NCI-H345 treated with DMSO at 0.1 percent for 48 hours (cell line): Measurements from ENCODE around the gene SAE1.
"Not testable (repeated sequence)": the region's sequence is repeated elsewhere in the genome, so short reads cannot be mapped to it uniquely, and the experiment has no call there.

Source experiments
- DNase-seq: peaks from one replicate; lab custom pipeline; 2025; ENCODE audit not compliant: unreplicated experiment; lab: John Stamatoyannopoulos, UW

SAE1 gene

DNA sequence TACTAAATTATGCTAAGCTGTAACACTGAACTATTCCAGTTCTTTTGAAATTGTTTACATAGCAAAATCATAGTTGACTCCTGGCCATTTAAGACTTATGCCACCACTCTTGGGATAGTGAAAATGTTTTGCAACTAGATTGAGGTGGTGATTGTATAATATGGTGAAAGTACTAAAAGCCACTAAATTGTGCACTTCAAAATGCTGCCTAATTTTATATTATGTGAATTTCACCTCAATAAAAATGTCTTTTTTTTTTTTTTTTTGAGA lies 5.0 kb upstream of the SAE1 start:
- DNase-seq, result no peak

DNA sequence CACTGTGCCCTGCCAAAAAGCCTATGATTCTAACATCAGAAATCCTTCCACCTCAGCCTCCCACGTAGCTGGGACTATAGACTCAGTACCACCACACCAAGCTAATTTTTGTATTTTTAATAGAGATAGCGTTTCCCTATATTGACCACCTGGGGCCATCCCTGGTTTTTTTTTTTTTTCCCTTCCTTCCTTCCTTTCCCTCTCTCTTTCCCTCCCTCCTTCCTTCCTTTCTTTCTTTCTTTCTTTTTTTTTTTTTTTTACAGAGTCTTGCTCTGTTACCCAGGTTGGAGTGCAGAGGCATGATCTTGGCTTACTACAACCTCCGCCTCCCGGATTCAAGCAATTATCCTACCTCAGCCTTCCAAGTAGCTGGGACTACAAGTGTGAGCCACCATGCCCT lies 1.1 kb upstream of the SAE1 start:
- DNase-seq, result no peak

DNA sequence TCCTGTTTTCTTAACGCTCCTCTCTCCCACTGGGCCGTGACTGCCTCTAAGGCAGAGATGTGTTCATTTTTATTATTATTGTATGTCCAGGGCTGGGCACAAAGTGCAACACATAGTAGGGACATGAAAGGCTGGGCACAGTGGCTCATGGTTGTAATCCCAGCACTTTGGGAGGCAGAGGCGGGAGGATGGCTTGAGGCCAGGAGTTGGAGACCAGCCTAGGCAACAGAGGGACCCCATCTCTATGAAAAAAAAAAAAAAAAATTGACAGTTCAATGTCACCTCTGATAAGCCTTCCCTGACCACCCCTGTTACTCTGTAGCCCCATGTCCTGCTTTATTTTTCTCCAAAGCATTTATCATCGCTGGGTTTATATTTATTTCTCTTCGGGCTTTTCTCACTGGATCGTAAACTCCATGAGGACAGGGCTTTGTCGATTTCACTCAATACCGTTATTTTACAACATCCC lies 481 bp upstream of the SAE1 start:
- no peak for DNase-seq

DNA sequence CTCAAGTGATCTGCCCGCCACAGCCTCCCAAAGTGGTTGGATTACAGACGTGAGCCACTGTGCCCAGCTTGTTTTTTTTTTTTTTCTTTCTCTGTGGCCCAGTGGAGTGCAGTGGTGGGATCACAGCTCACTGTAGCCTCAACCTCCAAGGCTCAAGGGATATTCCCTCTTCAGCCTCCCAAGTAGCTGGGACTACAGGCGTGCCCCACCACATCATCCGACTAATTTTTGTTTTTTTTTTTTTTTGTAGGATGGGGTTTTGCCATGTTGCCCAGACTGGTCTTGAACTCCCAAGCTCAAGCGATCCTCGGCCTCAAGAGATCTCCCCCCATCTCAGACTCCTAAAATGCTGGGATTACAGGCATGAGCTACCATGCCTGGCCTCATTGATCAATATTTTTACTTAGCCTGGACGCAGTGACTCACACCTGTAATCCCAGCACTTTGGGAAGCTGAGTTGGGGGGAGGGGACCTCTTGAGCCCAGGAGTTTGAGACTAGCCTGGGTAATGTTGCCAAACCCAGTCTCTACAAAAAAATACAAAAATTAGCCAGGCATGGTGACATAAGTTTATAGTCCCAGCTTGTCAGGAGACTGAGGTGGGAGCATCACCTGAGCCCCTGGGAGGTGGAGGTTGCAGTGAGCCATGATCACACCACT lies 1.7 kb downstream of the SAE1 start:
- DNase-seq, result no peak

DNA sequence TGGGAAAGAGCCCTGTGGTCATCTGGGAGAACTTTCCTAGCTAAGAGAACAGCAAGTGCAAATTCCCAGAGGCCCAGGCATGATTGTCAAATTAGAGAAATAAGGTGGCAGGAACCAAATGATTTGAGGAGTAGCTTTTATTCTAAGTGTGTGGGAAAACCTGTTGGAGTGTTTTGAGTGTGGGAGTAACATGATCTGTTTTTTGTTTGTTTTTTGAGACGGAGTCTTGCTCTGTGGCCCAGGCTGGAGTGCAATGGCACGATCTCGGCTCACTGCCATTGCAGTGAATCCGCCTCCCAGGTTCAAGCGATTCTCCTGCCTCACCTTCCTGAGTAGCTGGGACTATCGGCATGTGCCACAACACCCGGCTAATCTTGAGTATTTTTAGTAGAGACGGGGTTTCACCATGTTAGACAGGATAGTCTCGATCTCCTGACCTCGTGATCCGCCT lies 2.4 kb downstream of the SAE1 start:
- no peak for DNase-seq

DNA sequence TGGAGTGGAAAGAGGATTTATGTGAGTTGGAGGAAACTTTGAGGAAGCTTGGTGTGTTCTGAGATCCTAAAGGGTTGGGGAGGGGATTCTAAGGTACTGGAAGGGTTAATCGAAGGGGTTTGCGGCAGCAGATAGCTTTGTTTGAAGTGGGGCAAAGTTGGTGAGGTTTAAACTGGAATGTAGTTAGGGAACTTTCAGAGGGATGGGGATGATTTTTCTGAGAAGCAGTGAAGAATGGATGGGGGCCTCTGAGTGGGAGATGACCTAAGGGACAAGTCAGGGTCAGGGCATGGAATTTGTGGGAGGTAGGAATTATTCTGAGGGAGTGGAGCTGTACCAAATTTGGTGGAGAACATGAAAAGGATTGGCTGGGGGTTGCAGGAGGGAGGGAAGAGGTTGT lies 3.9 kb downstream of the SAE1 start:
- DNase-seq, result no peak

DNA sequence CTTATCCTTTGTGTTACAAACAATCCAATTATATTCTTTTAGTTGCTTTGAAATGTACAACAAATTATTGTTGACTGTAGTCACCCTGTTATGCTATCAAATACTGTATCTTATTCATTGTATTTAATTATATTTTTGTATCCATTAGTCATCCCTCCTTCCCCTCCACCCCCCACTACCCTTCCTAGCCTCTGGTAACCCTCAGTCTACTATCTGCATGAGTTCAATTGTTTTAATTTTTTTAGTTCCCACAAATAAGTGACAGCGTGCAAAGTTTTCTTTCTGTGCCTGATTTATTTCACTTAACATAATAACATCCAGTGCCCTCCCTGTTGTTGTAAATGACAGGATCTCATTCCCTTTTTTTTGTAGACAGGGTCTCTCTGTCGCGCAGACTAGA lies 4.5 kb downstream of the SAE1 start:
- DNase-seq, result no peak

DNA sequence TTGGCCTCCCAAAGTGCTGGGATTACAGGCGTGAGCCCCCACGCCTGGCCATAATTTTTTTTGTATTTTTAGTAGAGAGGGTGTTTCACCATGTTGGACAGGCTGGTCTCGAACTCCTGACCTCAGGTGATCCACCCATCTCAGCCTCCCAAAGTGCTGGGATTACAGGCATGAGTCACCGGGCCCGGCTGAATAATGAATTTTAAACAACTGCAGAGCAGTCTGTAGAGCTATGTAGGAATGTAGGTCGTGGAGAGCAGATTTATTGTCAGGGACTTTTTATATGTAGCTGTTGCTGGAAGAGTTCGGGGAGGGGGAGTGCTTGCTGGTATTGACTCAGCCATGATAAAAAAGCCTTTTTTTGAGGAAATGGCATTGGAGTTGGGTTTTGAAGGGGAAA lies 10.6 kb downstream of the SAE1 start:
- not testable (repeated sequence) for DNase-seq

DNA sequence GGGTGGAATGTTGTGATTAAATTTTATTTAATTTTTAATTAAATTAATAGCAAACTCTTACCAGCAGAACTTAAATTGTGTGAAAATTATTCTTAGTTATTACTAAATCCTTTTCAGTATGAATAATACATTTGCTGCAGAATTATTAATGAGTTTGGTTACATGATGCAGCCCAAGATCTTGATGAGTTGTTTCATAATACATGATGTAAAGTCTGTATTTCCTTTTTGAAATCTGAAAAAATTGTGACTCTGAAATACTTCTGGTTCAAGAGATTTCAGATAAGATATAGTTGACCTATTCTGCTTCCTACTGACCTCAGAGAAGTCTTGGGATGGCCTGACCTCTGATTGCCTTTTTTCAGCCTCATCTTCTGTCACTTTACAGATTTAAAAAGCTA lies 11.1 kb downstream of the SAE1 start:
- DNase-seq, result no peak

DNA sequence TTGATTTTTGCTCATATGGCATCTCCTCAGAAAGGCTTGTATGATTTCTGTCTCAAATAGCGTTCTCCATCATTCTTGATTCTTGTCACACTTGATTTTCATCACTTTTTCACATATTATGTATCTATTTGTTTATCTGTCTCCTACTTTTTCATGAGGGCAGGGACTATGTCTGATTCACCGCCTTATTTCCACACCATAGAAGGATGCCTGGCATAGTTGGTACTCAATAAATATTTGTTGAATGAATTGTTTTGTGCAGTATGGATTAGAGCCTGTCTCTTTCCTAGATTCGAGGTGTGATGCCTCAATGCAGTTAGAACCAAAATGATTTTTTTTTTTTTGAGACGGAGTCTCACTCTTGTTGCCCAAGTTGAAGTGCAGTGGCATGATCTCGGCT lies 12.1 kb downstream of the SAE1 start:
- no peak for DNase-seq

DNA sequence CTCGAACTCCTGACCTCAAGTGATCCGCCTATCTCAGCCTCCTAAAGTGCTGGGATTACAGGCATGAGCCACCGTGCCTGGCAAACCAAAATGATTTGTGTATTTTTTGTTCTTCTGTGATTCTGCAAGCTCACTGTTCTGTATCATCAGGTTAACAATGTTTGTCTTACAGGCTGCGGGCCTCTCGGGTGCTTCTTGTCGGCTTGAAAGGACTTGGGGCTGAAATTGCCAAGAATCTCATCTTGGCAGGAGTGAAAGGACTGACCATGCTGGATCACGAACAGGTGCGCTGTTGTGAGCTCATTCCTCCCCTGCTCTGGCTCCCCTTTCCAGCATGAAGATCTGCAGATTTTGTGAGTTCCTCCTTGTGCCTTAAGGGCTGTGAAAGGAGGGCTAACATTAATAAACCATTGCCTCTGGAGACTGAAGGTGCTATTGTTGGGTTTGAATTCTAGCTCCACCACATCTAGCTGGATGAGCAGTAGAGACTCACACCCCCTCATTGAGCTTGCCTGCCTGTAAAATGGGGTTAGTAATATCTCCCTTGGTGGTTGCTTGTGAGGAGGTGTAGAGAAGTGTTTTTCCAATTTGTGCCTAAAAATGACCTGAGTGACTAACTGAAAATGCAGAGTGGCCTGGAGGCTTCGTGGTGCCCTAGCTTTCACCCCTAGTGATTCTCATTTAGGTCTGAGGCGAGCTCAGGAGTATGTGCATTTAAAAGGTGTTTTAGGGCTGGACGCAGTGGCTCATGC lies 12.9 kb downstream of the SAE1 start:
- DNase-seq, result no peak

DNA sequence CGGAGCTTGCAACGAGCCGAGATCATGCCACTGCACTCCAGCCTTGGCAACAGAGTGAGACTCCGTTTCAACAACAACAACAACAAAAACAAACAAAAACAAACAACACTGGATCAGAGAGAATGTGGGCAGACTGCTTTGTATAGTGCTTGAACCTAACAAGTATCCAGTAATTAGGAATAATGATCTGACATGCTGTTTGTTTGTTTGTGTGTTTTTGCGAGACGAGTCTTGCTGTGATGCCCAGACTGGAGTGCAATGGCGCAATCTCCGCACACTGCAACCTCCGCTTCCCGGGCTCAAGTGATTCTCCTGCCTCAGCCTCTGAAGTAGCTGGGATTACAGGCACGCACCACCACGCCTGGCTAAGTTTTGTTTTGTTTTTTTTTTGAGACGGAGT lies 14.0 kb downstream of the SAE1 start:
- no peak for DNase-seq

DNA sequence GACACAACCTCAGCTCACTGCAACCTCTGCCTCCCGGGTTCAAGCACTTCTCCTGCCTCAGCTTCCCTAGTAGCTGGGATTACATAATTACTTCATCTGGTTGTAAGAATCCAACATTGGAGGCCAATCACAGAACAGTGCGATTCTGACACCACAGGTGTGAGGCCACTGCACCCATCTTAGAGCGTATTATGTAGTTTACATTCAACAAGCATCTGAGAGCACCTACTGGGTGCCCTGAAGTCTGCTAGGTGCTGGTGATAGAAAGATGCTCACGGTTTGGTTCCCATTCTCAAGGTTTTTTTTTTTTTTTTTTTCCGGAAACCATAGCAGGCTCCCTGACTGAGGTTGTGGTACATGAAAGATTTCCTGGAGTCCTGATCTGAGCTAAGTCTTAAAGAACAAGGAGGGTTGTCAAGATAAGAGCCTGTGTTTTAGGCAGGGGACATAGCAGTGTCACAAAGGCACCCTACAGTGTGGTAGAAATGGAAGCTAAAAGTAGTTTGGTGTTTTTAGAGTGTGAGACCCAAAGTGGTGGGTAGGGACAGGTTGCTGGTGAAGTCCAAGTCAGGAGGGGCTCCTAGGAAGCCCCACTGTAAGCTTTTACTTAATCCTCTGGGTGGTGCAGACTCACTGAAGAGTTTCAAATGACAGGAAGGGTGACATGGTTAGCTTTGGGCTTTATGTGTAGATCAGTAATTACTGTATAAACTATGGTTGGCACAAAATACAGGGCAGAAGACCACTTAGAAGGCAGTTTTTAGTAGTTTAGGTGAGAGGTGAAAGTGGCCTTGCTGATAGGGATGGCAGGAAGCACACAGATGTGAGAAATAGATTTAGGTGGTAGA lies 15.2 kb downstream of the SAE1 start:
- no peak for DNase-seq

DNA sequence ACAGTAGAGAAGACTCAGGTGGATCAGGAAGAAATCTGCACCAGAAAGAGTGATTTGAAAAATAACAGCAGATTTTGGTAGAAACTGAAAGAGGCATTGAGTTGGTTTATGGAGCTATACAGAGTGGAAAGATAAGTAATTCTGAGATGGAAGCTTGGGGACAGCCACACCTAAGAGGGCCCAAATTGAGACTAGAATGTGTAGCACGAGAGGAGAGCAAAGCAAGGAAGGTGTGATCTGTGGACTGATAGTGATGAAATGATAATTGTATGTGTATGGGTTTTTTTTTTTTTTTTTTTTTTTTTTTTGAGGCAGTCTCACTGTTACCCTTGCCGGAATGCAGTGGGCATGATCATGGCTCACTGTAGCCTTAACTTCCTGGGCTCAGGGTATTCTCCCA lies 16.3 kb downstream of the SAE1 start:
- DNase-seq, result no peak

DNA sequence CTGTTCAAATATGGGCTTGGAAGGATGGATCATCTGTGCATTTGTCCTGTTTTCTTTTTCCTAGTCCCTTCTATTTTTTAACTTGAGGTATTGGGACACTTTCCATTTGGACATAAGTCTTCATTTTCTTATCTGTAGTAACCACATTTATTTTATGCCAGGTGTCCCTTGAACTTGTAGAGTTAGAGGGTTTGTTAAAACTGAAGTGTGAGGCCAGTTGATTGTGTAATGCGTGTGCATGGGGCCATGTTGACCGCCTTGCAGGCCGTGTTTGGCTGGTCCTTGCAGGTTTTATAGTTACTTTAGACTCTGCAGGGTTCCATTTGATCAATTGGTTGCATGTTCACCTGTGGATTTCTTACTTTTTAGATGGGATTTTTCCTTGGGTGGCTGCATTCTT lies 21.0 kb downstream of the SAE1 start:
- no peak for DNase-seq

DNA sequence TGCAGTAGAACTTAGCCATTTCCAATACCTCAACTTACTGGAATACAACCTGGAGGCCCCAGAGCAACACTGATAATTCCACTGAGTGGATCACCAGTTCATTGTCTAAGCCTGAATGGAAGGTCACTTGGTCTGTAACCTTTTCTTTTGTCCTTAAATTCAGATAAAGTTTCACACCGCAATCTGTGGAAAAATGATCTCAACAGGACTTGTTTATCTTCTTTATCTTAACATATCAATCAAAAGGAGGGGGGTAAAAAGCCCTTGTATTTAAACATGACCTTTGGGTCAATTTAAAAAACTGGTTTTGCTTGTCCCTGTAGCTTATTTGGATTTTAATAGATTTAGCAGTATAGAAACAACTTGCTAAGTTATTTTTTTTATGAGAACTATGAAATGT lies 21.6 kb downstream of the SAE1 start:
- no peak for DNase-seq

DNA sequence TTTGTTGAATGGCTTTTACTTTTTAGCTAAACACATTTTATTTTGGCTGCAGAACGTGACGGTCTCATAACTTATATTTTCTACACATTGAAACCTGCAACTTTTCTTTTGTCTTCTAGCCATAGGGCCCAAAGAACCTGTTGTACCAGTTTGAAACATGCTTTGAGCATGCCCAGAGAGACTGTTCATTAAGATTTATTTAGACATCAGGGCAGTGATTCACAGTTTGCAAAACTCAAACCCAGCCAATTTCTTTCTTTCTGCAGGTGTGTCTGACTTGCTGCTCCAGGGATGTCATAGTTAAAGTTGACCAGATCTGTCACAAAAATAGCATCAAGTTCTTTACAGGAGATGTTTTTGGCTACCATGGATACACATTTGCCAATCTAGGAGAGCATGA lies 22.0 kb downstream of the SAE1 start:
- DNase-seq, result no peak

DNA sequence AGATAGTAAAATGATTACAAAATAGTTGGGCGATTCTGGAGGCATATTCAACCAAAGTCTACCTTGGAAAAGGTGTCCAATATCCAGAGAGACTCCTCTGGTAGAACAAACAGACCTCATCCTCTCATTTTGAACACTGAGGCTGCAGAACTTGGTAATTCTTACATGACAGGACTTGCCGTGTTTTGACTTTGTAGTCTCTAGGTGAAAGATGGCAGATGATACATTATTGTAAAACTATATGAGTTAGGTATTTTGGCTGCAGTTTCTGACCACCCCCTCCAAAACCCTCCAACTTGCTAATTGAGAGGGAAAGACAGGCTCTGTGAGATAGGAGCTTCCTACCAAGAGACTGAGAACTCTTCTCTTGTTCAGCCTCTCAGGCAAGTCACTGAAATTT lies 22.6 kb downstream of the SAE1 start:
- DNase-seq, result no peak

DNA sequence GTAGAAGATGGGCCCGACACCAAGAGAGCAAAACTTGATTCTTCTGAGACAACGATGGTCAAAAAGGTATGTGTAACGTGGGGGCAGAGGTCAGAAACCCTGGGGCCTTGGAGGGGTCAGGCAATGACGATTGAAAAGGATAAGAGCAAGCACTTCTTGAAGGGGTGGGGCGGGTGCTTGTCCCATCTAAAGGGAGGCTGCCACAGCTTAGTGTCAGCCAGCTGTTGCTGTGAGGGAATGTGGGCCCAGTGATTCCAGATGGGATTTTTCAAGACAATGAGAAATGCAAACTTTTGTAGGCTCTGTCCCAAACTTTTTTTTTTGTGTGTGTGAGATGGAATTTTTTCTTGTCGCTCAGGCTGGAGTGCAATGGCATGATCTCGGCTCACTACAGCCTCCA lies 24.5 kb downstream of the SAE1 start:
- DNase-seq, result no peak

DNA sequence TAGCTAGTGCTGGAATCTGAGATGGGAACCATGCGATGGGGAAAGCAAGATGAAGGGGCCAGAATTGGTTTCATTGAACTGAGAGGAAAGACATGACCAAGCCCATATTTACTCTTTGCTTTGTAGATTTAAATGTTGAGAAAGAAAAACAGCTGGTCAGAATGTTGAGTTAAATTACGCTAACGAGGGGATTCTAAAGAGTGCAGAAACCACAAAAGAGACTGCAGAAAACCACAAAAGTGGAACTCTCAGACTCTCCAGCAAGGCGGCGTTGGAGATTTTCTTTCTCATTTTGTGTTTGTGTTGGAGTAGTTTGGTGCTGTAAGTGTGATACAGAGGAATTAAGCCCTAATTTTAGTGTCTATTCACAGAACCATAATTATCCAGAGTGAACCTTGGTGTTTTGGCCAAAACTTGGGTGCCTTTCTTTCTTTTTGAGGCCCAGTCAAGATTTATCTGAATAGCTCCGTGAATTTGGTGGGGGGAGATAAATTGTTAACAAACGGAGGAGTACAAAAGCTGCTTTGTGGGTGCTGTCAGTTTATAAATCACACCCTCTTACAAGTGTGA lies 26.3 kb downstream of the SAE1 start:
- no peak for DNase-seq

DNA sequence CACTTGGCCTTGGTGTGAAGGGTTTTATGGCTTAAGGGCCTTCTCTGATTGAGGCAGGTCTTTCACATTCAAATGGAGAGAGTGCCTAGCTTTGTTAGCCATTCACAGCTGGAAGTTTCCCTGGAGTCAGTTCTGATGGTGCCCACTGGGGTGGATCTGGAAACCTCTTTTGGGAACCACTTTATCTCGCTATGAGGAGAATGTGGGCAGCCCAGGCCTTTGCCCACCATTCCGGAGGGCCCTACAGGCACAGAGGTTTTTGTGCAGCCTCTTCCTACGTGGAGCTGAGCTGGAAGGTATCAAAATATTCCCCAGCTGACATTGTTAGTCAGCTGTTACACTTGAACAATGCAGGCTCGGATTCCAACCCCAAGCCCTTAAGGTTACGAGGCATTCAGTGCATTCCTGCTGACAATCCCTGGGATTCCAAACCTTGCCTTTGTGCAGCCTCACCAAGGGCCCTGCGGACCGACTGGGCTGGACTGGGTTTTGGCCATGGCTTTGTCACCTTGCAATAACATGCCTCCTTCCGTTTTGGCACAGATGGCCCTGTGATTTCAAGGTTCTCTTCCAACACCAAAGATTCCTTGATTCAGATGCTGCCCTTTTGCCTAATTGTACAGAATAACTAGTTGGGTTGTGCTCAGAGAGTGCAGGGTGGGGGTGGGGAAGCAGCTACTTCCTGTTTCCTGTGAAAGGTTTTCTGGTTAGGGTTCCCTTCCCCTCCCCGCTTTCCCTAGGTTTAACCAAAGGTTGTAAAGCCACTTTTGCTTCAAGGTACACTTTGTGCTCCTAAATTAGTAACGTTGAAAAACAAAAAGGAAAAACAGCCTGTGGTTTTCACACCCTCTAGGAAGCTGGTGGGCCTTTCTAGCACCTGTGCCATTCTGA lies 27.0 kb downstream of the SAE1 start:
- peak; percentile 1 for DNase-seq
